Measurements from ENCODE around the gene NTNG1. TPM values are rescaled to one million over a fixed set of nuclear protein-coding genes. Genes with fewer than 3 reads are reported as not detected.

NTNG1 gene
- total RNA-seq, 3 donors from 2014 or later (not counting 1 experiment from before 2014, with no cell fraction given): 0.58 TPM; not detected in 2

GRCh38 chr1:107291987-107292386, 151.1 kb downstream of the NTNG1 start:
- 52% methylated on average over 4 of the region's 5 CpGs for WGBS (ENCODE audit: insufficient coverage)
- ATAC-seq: no peak
- Histone ChIP-seq H3K27me3 (ENCODE audit: control insufficient read depth, insufficient read depth, low read length) (no peaks in the 10 kb centered on the region), H3K4me1 (ENCODE audit: control insufficient read depth, insufficient read depth, low read length) (no peaks in the 10 kb centered on the region), H3K4me3 (ENCODE audit: low read length) (no peak overlapping the region), H3K36me3 (ENCODE audit: control insufficient read depth, insufficient read depth, low read length) (no peaks in the 10 kb centered on the region), H3K27ac (ENCODE audit: low read length) (no peak overlapping the region), H3K9me3 (ENCODE audit: control insufficient read depth, insufficient read depth, low read length) (no peaks in the 10 kb centered on the region)
- H3K27ac Mint-ChIP-seq: no peak overlapping the region
- DNase-seq: no peak
- H3K4me3 Mint-ChIP-seq: no peak overlapping the region
- peaks cover 0 to 12% of the 10 kb centered on the region in 2 donors for H3K27me3 Mint-ChIP-seq (ENCODE audit: low read depth in 2 of 2)
- no peak for TF ChIP-seq CTCF (IDR thresholded peaks at IDR 0.05)
- no peaks in the 10 kb centered on the region for H3K36me3 Mint-ChIP-seq
- no peaks in the 10 kb centered on the region for H3K9me3 Mint-ChIP-seq
- intact Hi-C loops (cut with micrococcal nuclease): no loop called here
- no peaks in the 10 kb centered on the region for H3K4me1 Mint-ChIP-seq

- intact Hi-C loops (cut with micrococcal nuclease): no loop called here
- Mint-ChIP-seq H3K27me3 (ENCODE audit: low read depth in 2 of 2) (peaks cover 0 to 7% of the 10 kb centered on the region in 2 donors), H3K4me3 (no peak overlapping the region), H3K36me3 (no peaks in the 10 kb centered on the region), H3K4me1 (no peaks in the 10 kb centered on the region), H3K27ac (no peak overlapping the region), H3K9me3 (no peaks in the 10 kb centered on the region)
- DNase-seq (no peak), ATAC-seq (no peak)
- no peak for TF ChIP-seq CTCF (IDR thresholded peaks at IDR 0.05)
- H3K36me3 ChIP-seq (ENCODE audit: control insufficient read depth, insufficient read depth, low read length): no peaks in the 10 kb centered on the region
- H3K4me1 ChIP-seq (ENCODE audit: control insufficient read depth, insufficient read depth, low read length): no peaks in the 10 kb centered on the region
- H3K27me3 ChIP-seq (ENCODE audit: control insufficient read depth, insufficient read depth, low read length): no peaks in the 10 kb centered on the region
- H3K4me3 ChIP-seq (ENCODE audit: low read length): no peak overlapping the region
- H3K9me3 ChIP-seq (ENCODE audit: control insufficient read depth, insufficient read depth, low read length): no peaks in the 10 kb centered on the region
- 85% methylated on average over 4 of the region's 6 CpGs for WGBS (ENCODE audit: insufficient coverage)
- H3K27ac ChIP-seq (ENCODE audit: low read length): no peak overlapping the region
Measured at GRCh38 chr1:107293901-107294613, 153.2 kb downstream of the NTNG1 start.

GRCh38 chr1:107294686-107295085, 153.8 kb downstream of the NTNG1 start:
- ATAC-seq (no peak), DNase-seq (no peak)
- Mint-ChIP-seq H3K27me3 (ENCODE audit: low read depth in 2 of 2) (peaks cover 0 to 2% of the 10 kb centered on the region in 2 donors), H3K27ac (no peak overlapping the region), H3K4me1 (no peaks in the 10 kb centered on the region), H3K9me3 (no peaks in the 10 kb centered on the region), H3K4me3 (no peak overlapping the region), H3K36me3 (no peaks in the 10 kb centered on the region)
- Histone ChIP-seq H3K27ac (ENCODE audit: low read length) (no peak overlapping the region), H3K9me3 (ENCODE audit: control insufficient read depth, insufficient read depth, low read length) (no peaks in the 10 kb centered on the region), H3K27me3 (ENCODE audit: control insufficient read depth, insufficient read depth, low read length) (no peaks in the 10 kb centered on the region), H3K36me3 (ENCODE audit: control insufficient read depth, insufficient read depth, low read length) (no peaks in the 10 kb centered on the region), H3K4me1 (ENCODE audit: control insufficient read depth, insufficient read depth, low read length) (no peaks in the 10 kb centered on the region), H3K4me3 (ENCODE audit: low read length) (no peak overlapping the region)
- intact Hi-C loops (cut with micrococcal nuclease): no loop called here
- WGBS (ENCODE audit: insufficient coverage): 89% methylated on average over 1 of the region's 1 CpG
- no peak for TF ChIP-seq CTCF (IDR thresholded peaks at IDR 0.05)

GRCh38 chr1:107297681-107298080, 156.8 kb downstream of the NTNG1 start:
- WGBS (ENCODE audit: insufficient coverage): 83% methylated on average over 1 of the region's 1 CpG
- no peaks in the 10 kb centered on the region for H3K9me3 ChIP-seq (ENCODE audit: control insufficient read depth, insufficient read depth, low read length)

More at GRCh38 chr1:107297681-107298080, 156.8 kb downstream of the NTNG1 start:
- Histone ChIP-seq H3K27me3 (ENCODE audit: control insufficient read depth, insufficient read depth, low read length) (no peaks in the 10 kb centered on the region), H3K36me3 (ENCODE audit: control insufficient read depth, insufficient read depth, low read length) (no peaks in the 10 kb centered on the region), H3K27ac (ENCODE audit: low read length) (no peak overlapping the region), H3K4me1 (ENCODE audit: control insufficient read depth, insufficient read depth, low read length) (no peaks in the 10 kb centered on the region), H3K4me3 (ENCODE audit: low read length) (no peak overlapping the region)
- Mint-ChIP-seq H3K27me3 (ENCODE audit: low read depth in 2 of 2) (peaks cover 0 to 3% of the 10 kb centered on the region in 2 donors), H3K4me3 (no peak overlapping the region), H3K27ac (no peak overlapping the region), H3K9me3 (no peaks in the 10 kb centered on the region), H3K4me1 (no peaks in the 10 kb centered on the region), H3K36me3 (no peaks in the 10 kb centered on the region)
- TF ChIP-seq CTCF (IDR thresholded peaks at IDR 0.05): no peak
- DNase-seq (no peak), ATAC-seq (no peak)
- intact Hi-C loops (cut with micrococcal nuclease): no loop called here
